SK-N-MC (cell line): Measurements from ENCODE around the gene ZNF275.
"Not testable (repeated sequence)": the region's sequence is repeated elsewhere in the genome, so short reads cannot be mapped to it uniquely, and the experiment has no call there.

ENCODE experiments used
- DNase-seq: peaks from one replicate; pipeline ENCODE4 v3.0.0-alpha.2; 2011; ENCODE audit warnings: low read depth, low spot score
- H3K27ac ChIP-seq: fragments of 200-600 bp; sonication (generic); 2 replicates; pipeline ENCODE4 v1.5.1; 2016; ENCODE audit warnings: mixed run types
- H3K36me3 ChIP-seq: fragments of 200-600 bp; sonication (generic); 2 replicates; pipeline ENCODE4 v1.6.1; 2017; ENCODE audit warnings: antibody characterized with exemption, low read length, mixed read lengths; ENCODE audit not compliant: insufficient read depth
- H3K4me3 ChIP-seq: fragments of 200-600 bp; sonication (generic); 2 replicates; pipeline ENCODE4 v1.5.1; 2016
- H3K9ac ChIP-seq: fragments of 200-600 bp; sonication (generic); 2 replicates; pipeline ENCODE4 v1.8.0; 2017; ENCODE audit warnings: mixed run types, mixed read lengths; ENCODE audit not compliant: insufficient read length
- H3K9me3 ChIP-seq: fragments of 200-600 bp; sonication (generic); 2 replicates; pipeline ENCODE4 v1.6.1; 2017; ENCODE audit warnings: low read depth, mild to moderate bottlenecking, antibody characterized with exemption, low read length, moderate library complexity, mixed read lengths
- EZH2 ChIP-seq: fragments of 200-600 bp; sonication (generic); IDR thresholded peaks from one replicate; pipeline ENCODE4 v1.6.1; 2017; ENCODE audit warnings: antibody characterized with exemption
- FOXP2 ChIP-seq: optimal IDR thresholded peaks from 2 replicates; pipeline ENCODE3; 2011; ENCODE audit warnings: mild to moderate bottlenecking, moderate library complexity; ENCODE audit not compliant: insufficient read depth; ENCODE audit errors: extremely low read length, control extremely low read depth
- POLR2AphosphoS5 ChIP-seq: IDR thresholded peaks from 2 replicates; pipeline ENCODE4 v1.6.1; 2012; ENCODE audit warnings: mild to moderate bottlenecking, low read depth, low read length, borderline replicate concordance

Gene ZNF275

GRCh38 chrX:153312842-153313241 lies 21.1 kb upstream of the ZNF275 start:
- H3K9ac ChIP-seq: no peak overlapping the region

DNA sequence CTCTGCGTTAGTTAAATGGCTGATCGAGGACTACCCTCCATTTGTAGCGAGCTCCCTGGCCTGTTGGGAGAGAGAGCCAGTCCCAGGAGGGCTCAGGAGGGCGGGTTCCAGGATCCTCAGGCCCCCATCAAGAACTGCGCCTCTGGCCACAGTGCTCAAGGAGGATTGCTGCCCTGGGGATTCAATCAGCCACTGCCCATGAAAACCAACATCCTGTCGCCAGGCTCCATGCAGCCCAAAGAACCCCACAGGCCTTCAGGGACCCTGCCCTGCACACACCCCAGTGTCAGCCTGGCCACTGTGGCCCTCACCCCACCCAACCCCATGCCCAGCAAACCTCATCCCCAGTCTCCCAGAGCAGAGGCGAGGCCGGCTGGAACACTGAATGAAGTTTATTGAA lies 16.6 kb upstream of the ZNF275 start:
- H3K36me3 ChIP-seq: no peaks in the 10 kb centered on the region
- no peaks in the 10 kb centered on the region for H3K9me3 ChIP-seq
- no peak overlapping the region for H3K9ac ChIP-seq
- DNase-seq: no peak
- no peak overlapping the region for H3K4me3 ChIP-seq
- TF ChIP-seq POLR2AphosphoS5: no peak
- no peak for TF ChIP-seq EZH2
- no peak for TF ChIP-seq FOXP2
- H3K27ac ChIP-seq: no peak overlapping the region

More at GRCh38 chrX:153312842-153313241, 21.1 kb upstream of the ZNF275 start:
- no peak for DNase-seq
- Histone ChIP-seq H3K36me3 (no peaks in the 10 kb centered on the region), H3K4me3 (no peak overlapping the region), H3K27ac (no peak overlapping the region), H3K9me3 (no peaks in the 10 kb centered on the region)
- TF ChIP-seq POLR2AphosphoS5: no peak

DNA sequence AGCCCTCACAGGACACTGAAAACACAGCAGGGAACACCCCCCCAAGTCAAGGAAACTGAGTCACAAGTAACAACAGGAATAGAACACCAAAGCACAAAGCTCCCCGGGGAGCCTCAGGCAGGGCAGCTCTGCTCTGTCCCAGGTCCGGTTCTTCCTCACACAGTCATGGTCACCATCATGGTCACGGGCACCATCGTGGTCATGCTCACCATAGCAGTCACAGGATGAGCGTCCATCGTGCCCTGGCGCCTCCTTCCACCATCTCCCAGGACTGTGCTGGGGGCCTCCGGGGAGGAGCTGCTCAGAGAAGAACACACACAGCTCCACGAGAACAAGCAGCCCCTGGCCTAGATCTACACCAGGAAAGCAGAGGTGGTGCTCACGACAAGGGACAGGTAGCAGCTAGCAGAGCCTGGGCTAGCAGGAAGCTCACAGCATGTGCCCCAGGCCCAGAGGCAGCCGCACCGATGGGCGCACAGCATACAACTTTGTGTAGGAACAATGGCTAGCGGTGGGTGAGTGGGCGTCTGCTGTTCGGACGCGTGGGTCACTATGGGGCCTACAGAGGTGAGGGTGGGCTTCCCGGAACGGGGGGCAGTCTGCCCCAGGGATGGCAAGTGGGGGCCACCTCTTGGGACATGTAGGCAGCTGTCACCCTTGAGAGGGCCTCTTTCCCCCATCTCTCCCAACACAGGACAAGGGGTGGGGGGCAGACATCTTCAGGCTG lies 15.8 kb upstream of the ZNF275 start:
- Histone ChIP-seq H3K4me3 (no peak overlapping the region), H3K36me3 (no peaks in the 10 kb centered on the region)

GRCh38 chrX:153318811-153319210 lies 15.1 kb upstream of the ZNF275 start:
- no peak for DNase-seq
- TF ChIP-seq POLR2AphosphoS5 (no peak), EZH2 (no peak)
- no peaks in the 10 kb centered on the region for H3K36me3 ChIP-seq
- H3K4me3 ChIP-seq: no peak overlapping the region
- H3K9me3 ChIP-seq: no peaks in the 10 kb centered on the region
- no peak overlapping the region for H3K27ac ChIP-seq
- H3K9ac ChIP-seq: no peak overlapping the region

More for the DNA sequence above, 15.8 kb upstream of the ZNF275 start:
- Histone ChIP-seq H3K9me3 (no peaks in the 10 kb centered on the region), H3K27ac (no peak overlapping the region), H3K9ac (no peak overlapping the region)
- no peak for DNase-seq
- no peak for TF ChIP-seq POLR2AphosphoS5
- no peak for TF ChIP-seq FOXP2
- no peak for TF ChIP-seq EZH2

DNA sequence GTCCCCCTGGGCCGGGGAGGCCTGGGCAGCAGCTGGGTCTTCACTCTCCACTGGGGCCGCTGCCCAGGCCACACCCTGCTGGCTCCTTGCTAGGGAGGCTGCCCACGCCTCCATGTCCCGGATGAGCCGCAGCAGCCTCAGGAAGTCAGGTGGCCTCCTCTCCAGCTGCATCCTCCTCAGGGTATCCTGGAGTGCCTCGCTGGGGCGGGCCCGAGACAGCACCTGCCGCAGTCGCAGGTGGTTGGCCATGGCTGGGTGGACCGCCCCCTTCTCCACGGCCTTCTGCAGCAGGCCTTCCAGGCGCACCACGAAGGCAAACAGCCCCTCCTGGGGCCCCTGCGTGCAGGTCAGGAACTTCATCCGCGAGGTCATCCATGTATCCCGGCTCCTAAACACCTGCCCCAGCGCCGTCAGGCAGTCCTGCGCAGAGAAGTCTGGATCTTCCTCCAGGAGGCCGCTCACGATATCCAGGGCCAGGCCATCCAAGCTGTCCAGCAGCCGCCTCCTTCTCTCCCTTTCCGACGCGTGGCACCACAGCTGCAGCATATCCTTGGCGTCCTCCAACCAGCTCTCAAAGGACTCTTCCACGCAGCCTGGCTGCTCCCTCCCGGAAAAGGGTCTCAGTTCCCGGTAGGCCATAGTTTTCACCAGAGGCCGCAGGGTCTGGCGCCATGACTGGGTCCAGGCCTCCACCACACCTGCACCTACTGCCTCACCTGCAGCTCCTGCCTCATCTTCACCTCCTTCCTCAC lies 14.5 kb upstream of the ZNF275 start:
- no peak overlapping the region for H3K4me3 ChIP-seq
- H3K9me3 ChIP-seq: no peaks in the 10 kb centered on the region
- H3K9ac ChIP-seq: no peak overlapping the region
- no peak for TF ChIP-seq POLR2AphosphoS5
- no peak for TF ChIP-seq FOXP2
- no peak for TF ChIP-seq EZH2
- no peaks in the 10 kb centered on the region for H3K36me3 ChIP-seq
- H3K27ac ChIP-seq: no peak overlapping the region
- DNase-seq: no peak

- H3K9ac ChIP-seq, H3K36me3 ChIP-seq: not testable (repeated sequence)
Observed at GRCh38 chrX:153320047-153320443, 13.9 kb upstream of the ZNF275 start.

DNA sequence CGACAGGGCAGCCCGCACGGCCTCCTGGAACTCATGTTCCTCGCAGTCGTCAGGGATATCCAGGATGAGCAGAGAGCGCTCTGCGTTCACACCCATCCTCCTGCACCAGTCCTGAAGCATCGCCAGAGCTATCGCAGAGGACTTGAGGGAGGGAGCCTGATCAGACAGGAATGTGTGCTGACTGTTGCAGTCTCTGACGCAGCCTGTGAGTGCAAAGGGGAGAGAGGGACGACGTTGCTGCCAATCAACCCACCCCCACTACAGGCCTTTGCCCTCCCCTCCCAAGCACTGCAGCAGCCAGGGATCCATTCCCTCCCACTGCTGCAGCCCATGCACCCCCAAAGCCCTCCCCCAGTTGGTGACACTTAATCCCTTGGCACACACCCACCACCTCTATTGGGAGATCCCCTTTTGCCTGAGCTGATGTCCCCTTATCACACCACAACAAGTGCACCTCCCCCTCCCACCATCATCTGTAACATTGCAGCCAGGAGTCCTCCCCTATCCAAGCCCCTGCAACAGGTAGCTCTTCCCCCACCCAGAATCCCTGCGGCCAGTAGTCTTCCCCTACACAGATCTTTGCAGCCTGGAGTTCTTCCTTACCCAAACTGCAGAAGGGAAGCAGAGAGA lies 13.3 kb upstream of the ZNF275 start:
- no peaks in the 10 kb centered on the region for H3K9me3 ChIP-seq

More at GRCh38 chrX:153320047-153320443, 13.9 kb upstream of the ZNF275 start:
- H3K27ac ChIP-seq, H3K4me3 ChIP-seq, DNase-seq, H3K9me3 ChIP-seq: not testable (repeated sequence)

DNA sequence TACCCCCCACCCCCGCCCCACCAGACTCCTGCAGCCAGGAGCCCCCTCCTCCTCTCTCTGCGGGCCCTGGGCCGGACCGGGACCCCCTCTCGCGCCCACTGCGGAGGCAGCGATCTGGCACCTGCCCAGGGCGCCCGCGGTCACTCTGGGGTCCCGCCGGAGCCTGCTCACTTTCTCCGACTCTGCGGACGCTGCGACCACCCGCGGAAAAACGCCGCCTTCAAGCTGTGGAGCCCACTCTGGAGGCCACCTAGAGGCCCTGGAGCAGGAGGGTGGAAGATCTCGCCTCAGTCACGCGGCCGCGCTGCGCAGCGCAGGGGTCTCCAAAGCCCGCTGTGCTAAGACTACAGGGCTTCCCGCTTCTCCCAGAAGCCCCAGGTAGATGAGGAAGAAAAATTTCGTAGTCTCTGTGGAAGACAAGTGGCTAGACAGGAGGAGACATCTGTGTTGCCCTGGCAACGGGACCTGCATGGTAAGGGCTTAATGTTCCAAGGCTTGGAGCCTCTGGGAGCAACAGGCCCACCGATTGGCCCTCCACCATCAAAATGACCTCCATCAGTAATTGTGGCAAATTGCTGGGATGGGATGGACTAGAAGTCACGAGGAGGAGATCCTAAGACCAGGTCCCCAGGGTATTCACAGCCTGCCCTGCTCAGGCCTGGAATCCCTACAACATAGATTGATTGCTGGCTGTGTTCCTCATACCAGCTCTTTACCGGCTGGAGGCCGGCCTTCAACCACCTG lies 12.4 kb upstream of the ZNF275 start, which contains the start of gene PNMA6F:
Gene PNMA6F (minus strand): TSS at position 387 of the 744 bp plus-strand sequence. CDS start 1,093 bp downstream, outside the sequence.
- no peak within 1 kb of the TSS for H3K27ac ChIP-seq
- no peaks in the 10 kb centered on the region for H3K9me3 ChIP-seq
- TF ChIP-seq EZH2 (no peak), FOXP2 (no peak), POLR2AphosphoS5 (no peak)
- no peaks in the 10 kb centered on the region for H3K36me3 ChIP-seq
- no peak for DNase-seq
- no peak within 1 kb of the TSS for H3K9ac ChIP-seq
- H3K4me3 ChIP-seq: no peak within 1 kb of the TSS

More for the DNA sequence above, 13.3 kb upstream of the ZNF275 start:
- no peak overlapping the region for H3K27ac ChIP-seq
- DNase-seq: no peak
- TF ChIP-seq FOXP2 (no peak), POLR2AphosphoS5 (no peak), EZH2 (no peak)
- H3K9ac ChIP-seq: no peak overlapping the region
- no peak overlapping the region for H3K4me3 ChIP-seq
- no peaks in the 10 kb centered on the region for H3K36me3 ChIP-seq
